ENCODE data around the gene HJURP. TPM values are rescaled to one million over a fixed set of nuclear protein-coding genes. Genes with fewer than 3 reads are reported as not detected.

The HJURP gene
- total and polyA plus RNA-seq, 9 of the 15 experiments (the other 6 are each of a cell fraction or from before 2014, with no cell fraction given), result 13.8 to 102 (median 28.3) TPM

- BruUV-seq (replicated peaks), result no TSS peak
- TF ChIP-seq BCOR (IDR thresholded peaks at IDR 0.05) (peak; percentile 59; the same call in 1 of the 2 replicates), RBM25 (IDR thresholded peaks at IDR 0.05; ENCODE audit: low read depth, low read length, severe bottlenecking) (peak; percentile 71), ZFP36 (IDR thresholded peaks at IDR 0.05; ENCODE audit: low read depth, low read length, partially characterized antibody) (peak; percentile 77), RCOR1 (IDR thresholded peaks at IDR 0.05; ENCODE audit: borderline replicate concordance in 1 of 2, low read depth in 2 of 2, low read length in 2 of 2) (0 out of 4 replicates have a peak, but pooled peaks of 1 of the 2 experiments have one; percentile 22), HMG20A (CRISPR knock-in tag; conservative IDR thresholded peaks at IDR 0.05) (no peak), CHCHD3 (CRISPR knock-in tag; IDR thresholded peaks at IDR 0.05) (no peak), KDM1A (IDR thresholded peaks at IDR 0.05) (peak in 1 of 2 experiments; percentile 31; a peak in 1 of 4 replicates)
- no peaks in the 10 kb centered on the region for H3K79me2 ChIP-seq (ENCODE audit: control insufficient read depth, insufficient read depth, low read length)
- peaks cover 0 to 5% of the 10 kb centered on the region in 2 experiments; a peak in 2 of 5 replicates for H3K4me1 ChIP-seq (replicated peaks in 1 of 2; ENCODE audit: control insufficient read depth in 2 of 2, insufficient read depth in 2 of 2, low read length in 2 of 2)
- intact Hi-C loops (cut with micrococcal nuclease), result no loop called here
- H4K20me1 ChIP-seq (replicated peaks; ENCODE audit: control insufficient read depth, insufficient read depth, low read length), result no peaks in the 10 kb centered on the region; the same call in 1 of the 2 replicates
- H3K27me3 ChIP-seq (ENCODE audit: control insufficient read depth in 2 of 2, insufficient read depth in 2 of 2, low read length in 2 of 2), result no peaks in the 10 kb centered on the region
- POLR2A ChIA-PET, result interaction anchor here (1.1 to 1.3 kb wide), 3 partner anchors 10 to 21 kb away, joined by 4 to 6 read pairs (median 4); no protein-coding TSS in a partner anchor
- no peaks in the 10 kb centered on the region for H3K9me1 ChIP-seq (ENCODE audit: control insufficient read depth, insufficient read depth, low read length)
- no peak overlapping the region for H3K4me3 ChIP-seq
- ATAC-seq (no peak), FAIRE-seq (no peak), DNase-seq (ENCODE audit: extremely low read depth in 1 of 4, low spot score in 3 of 4) (no peak)
- peaks cover 30% of the 10 kb centered on the region; the same call in 2 of the 3 replicates for H3K36me3 ChIP-seq (ENCODE audit: control insufficient read depth, insufficient read depth, low read length)
- CTCF ChIA-PET (ENCODE audit: low intra/inter-chr PET ratio), result no interaction called here
- WGBS (ENCODE audit: insufficient coverage, low coverage, missing lambda C conversion rate), result 81% methylated on average over 5 of the region's 6 CpGs
- no peaks in the 10 kb centered on the region for H3K9me3 ChIP-seq (replicated peaks; ENCODE audit: control insufficient read depth, insufficient read depth, low read depth, low read length)
- H3K9ac ChIP-seq (ENCODE audit: insufficient read depth in 1 of 2, low read depth in 2 of 2, low read length in 2 of 2), result no peak overlapping the region
- no peak overlapping the region for H3K27ac ChIP-seq (ENCODE audit: extremely low read depth, low read depth, low read length)
- in situ Hi-C loops (cut with MboI), result no loop called here
- H2AFZ ChIP-seq (ENCODE audit: low read depth, low read length), result no peak overlapping the region
- H3K4me2 ChIP-seq (ENCODE audit: insufficient read depth, low read length), result no peak overlapping the region
Measured at GRCh38 chr2:233831861-233832260, 22.5 kb downstream of the HJURP start.

Measured in K562 (cell line).